Activated CD4-positive, alpha-beta T cell treated with anti-CD3 and anti-CD28 coated beads, Interleukin-2, amount 10 ng/mL, durations not matched to agents 7 days and 5 days (primary cell): ENCODE measurements around the gene BHLHE41. TPM values are rescaled to one million over a fixed set of nuclear protein-coding genes. Genes with fewer than 3 reads are reported as not detected.
A peak's percentile ranks its signal among the peaks of the same experiment; 100 is the strongest.

Experiments used
- CTCF ChIA-PET: fragments of 350-600 bp; sonication (Branson Sonifier 250); formaldehyde crosslinking; loops from one replicate; lab custom pipeline; 2021; ENCODE audit warnings: antibody characterized with exemption; lab: Charles Lee
- POLR2A ChIA-PET: fragments of 350-600 bp; sonication (Branson Sonifier 250); formaldehyde crosslinking; loops from one replicate; lab custom pipeline; 2021; ENCODE audit warnings: antibody characterized with exemption; lab: Charles Lee
- DNase-seq: peaks from one replicate; pipeline ENCODE4 v3.0.0-alpha.2; 2020
- H3K27ac Mint-ChIP-seq: one replicate; pipeline ENCODE4 v1.8.0; 2021; ENCODE audit warnings: mild to moderate bottlenecking, moderate library complexity, mixed read lengths
- H3K27me3 Mint-ChIP-seq: one replicate; pipeline ENCODE4 v1.8.0; 2021; ENCODE audit warnings: mixed read lengths
- H3K36me3 Mint-ChIP-seq: one replicate; pipeline ENCODE4 v1.8.0; 2021; ENCODE audit warnings: low read depth, mixed read lengths
- H3K4me1 Mint-ChIP-seq: one replicate; pipeline ENCODE4 v1.8.0; 2021; ENCODE audit warnings: mixed read lengths
- H3K4me3 Mint-ChIP-seq: one replicate; pipeline ENCODE4 v1.8.0; 2021; ENCODE audit warnings: mild to moderate bottlenecking, moderate library complexity, mixed read lengths
- H3K9me3 Mint-ChIP-seq: one replicate; pipeline ENCODE4 v1.8.0; 2021; ENCODE audit warnings: mixed read lengths
- total RNA-seq, 2 experiments: library from RNA; stranded (reverse); gene quantifications; one replicate each; pipeline ENCODE4 v1.2.3, GENCODE V29; 2021

BHLHE41 gene
- total RNA-seq, 2 experiments from 2014 or later: not detected

- Mint-ChIP-seq H3K4me3 (no peak overlapping the region), H3K27me3 (peaks cover 30% of the 10 kb centered on the region), H3K4me1 (no peaks in the 10 kb centered on the region), H3K36me3 (no peaks in the 10 kb centered on the region), H3K27ac (no peak overlapping the region), H3K9me3 (no peaks in the 10 kb centered on the region)
- POLR2A ChIA-PET: no interaction called here
- CTCF ChIA-PET: interaction anchor here (0.7 kb wide), 1 partner anchor 1353 kb away, joined by 3 read pairs; no protein-coding TSS in a partner anchor
- no peak for DNase-seq
Measured at GRCh38 chr12:26102953-26103352, 21.9 kb downstream of the BHLHE41 start.

- peaks cover 24% of the 10 kb centered on the region for H3K27me3 Mint-ChIP-seq
- no peaks in the 10 kb centered on the region for H3K4me1 Mint-ChIP-seq
- CTCF ChIA-PET: no interaction called here
- H3K36me3 Mint-ChIP-seq: no peaks in the 10 kb centered on the region
- DNase-seq: no peak
- no peak overlapping the region for H3K4me3 Mint-ChIP-seq
- POLR2A ChIA-PET: no interaction called here
- H3K9me3 Mint-ChIP-seq: no peaks in the 10 kb centered on the region
- no peak overlapping the region for H3K27ac Mint-ChIP-seq
Measured at GRCh38 chr12:26101763-26102162, 23.1 kb downstream of the BHLHE41 start.

- POLR2A ChIA-PET: no interaction called here
- Mint-ChIP-seq H3K27me3 (peaks cover 24% of the 10 kb centered on the region), H3K36me3 (no peaks in the 10 kb centered on the region), H3K4me3 (no peak overlapping the region), H3K4me1 (no peaks in the 10 kb centered on the region), H3K9me3 (no peaks in the 10 kb centered on the region), H3K27ac (no peak overlapping the region)
- DNase-seq: no peak
- CTCF ChIA-PET: no interaction called here
Measured at GRCh38 chr12:26101350-26101734, 23.5 kb downstream of the BHLHE41 start.

- Mint-ChIP-seq H3K27me3 (peaks cover 24% of the 10 kb centered on the region), H3K4me1 (no peaks in the 10 kb centered on the region), H3K27ac (no peak overlapping the region), H3K4me3 (no peak overlapping the region), H3K9me3 (no peaks in the 10 kb centered on the region), H3K36me3 (no peaks in the 10 kb centered on the region)
- ChIA-PET CTCF (no interaction called here), POLR2A (no interaction called here)
- DNase-seq: no peak
Measured at GRCh38 chr12:26100666-26101349, 24.0 kb downstream of the BHLHE41 start.

GRCh38 chr12:26097046-26097878 lies 27.6 kb downstream of the BHLHE41 start:
- ChIA-PET POLR2A (no interaction called here), CTCF (no interaction called here)
- Mint-ChIP-seq H3K36me3 (no peaks in the 10 kb centered on the region), H3K4me3 (no peak overlapping the region), H3K4me1 (no peaks in the 10 kb centered on the region), H3K27ac (no peak overlapping the region), H3K9me3 (no peaks in the 10 kb centered on the region), H3K27me3 (peaks cover 22% of the 10 kb centered on the region)
- peak; percentile 59 for DNase-seq

- no peak for DNase-seq
- Mint-ChIP-seq H3K4me3 (no peak overlapping the region), H3K4me1 (no peaks in the 10 kb centered on the region), H3K27ac (no peak overlapping the region), H3K27me3 (peaks cover 12% of the 10 kb centered on the region), H3K36me3 (no peaks in the 10 kb centered on the region), H3K9me3 (no peaks in the 10 kb centered on the region)
- ChIA-PET POLR2A (no interaction called here), CTCF (no interaction called here)
Measured at GRCh38 chr12:26096036-26096435, 28.8 kb downstream of the BHLHE41 start.

GRCh38 chr12:26095186-26095585 lies 29.7 kb downstream of the BHLHE41 start:
- Mint-ChIP-seq H3K36me3 (no peaks in the 10 kb centered on the region), H3K9me3 (no peaks in the 10 kb centered on the region), H3K4me3 (no peak overlapping the region), H3K27ac (no peak overlapping the region), H3K4me1 (no peaks in the 10 kb centered on the region), H3K27me3 (peaks cover 10% of the 10 kb centered on the region)
- CTCF ChIA-PET: no interaction called here
- DNase-seq: no peak
- POLR2A ChIA-PET: no interaction called here

GRCh38 chr12:26092346-26093105 lies 32.3 kb downstream of the BHLHE41 start:
- DNase-seq: no peak
- CTCF ChIA-PET: no interaction called here
- Mint-ChIP-seq H3K4me1 (no peaks in the 10 kb centered on the region), H3K36me3 (no peaks in the 10 kb centered on the region), H3K27me3 (no peaks in the 10 kb centered on the region), H3K9me3 (no peaks in the 10 kb centered on the region), H3K27ac (no peak overlapping the region), H3K4me3 (no peak overlapping the region)
- POLR2A ChIA-PET: no interaction called here

- H3K27me3 Mint-ChIP-seq: no peaks in the 10 kb centered on the region
- H3K36me3 Mint-ChIP-seq: no peaks in the 10 kb centered on the region
- H3K4me1 Mint-ChIP-seq: no peaks in the 10 kb centered on the region
- H3K27ac Mint-ChIP-seq: no peak overlapping the region
- CTCF ChIA-PET: no interaction called here
- POLR2A ChIA-PET: no interaction called here
- DNase-seq: no peak
- H3K4me3 Mint-ChIP-seq: no peak overlapping the region
- H3K9me3 Mint-ChIP-seq: no peaks in the 10 kb centered on the region
Measured at GRCh38 chr12:26091822-26092221, 33.0 kb downstream of the BHLHE41 start.

- no peaks in the 10 kb centered on the region for H3K36me3 Mint-ChIP-seq
- DNase-seq: no peak
- no peak overlapping the region for H3K4me3 Mint-ChIP-seq
- no peaks in the 10 kb centered on the region for H3K9me3 Mint-ChIP-seq
- POLR2A ChIA-PET: no interaction called here
- no peaks in the 10 kb centered on the region for H3K27me3 Mint-ChIP-seq
- CTCF ChIA-PET: interaction anchor here (1.2 kb wide), 1 partner anchor 20 kb away, joined by 4 read pairs; no protein-coding TSS in a partner anchor
- no peaks in the 10 kb centered on the region for H3K4me1 Mint-ChIP-seq
- no peak overlapping the region for H3K27ac Mint-ChIP-seq
Measured at GRCh38 chr12:26090836-26091510, 33.9 kb downstream of the BHLHE41 start.

- no peaks in the 10 kb centered on the region for H3K4me1 Mint-ChIP-seq
- no peak for DNase-seq
Measured at GRCh38 chr12:26088998-26089397, 35.8 kb downstream of the BHLHE41 start.

GRCh38 chr12:26086936-26087335 lies 37.9 kb downstream of the BHLHE41 start:
- no peak for DNase-seq
- Mint-ChIP-seq H3K4me1 (no peaks in the 10 kb centered on the region), H3K4me3 (no peak overlapping the region), H3K27ac (no peak overlapping the region), H3K36me3 (no peaks in the 10 kb centered on the region), H3K9me3 (no peaks in the 10 kb centered on the region), H3K27me3 (no peaks in the 10 kb centered on the region)
- CTCF ChIA-PET: no interaction called here
- POLR2A ChIA-PET: no interaction called here

More at GRCh38 chr12:26088998-26089397, 35.8 kb downstream of the BHLHE41 start:
- H3K36me3 Mint-ChIP-seq: no peaks in the 10 kb centered on the region
- ChIA-PET POLR2A (no interaction called here), CTCF (no interaction called here)
- no peaks in the 10 kb centered on the region for H3K9me3 Mint-ChIP-seq
- H3K27me3 Mint-ChIP-seq: no peaks in the 10 kb centered on the region
- no peak overlapping the region for H3K4me3 Mint-ChIP-seq
- no peak overlapping the region for H3K27ac Mint-ChIP-seq
